ENCODE data around the gene GORASP2.

The GORASP2 gene

DNA sequence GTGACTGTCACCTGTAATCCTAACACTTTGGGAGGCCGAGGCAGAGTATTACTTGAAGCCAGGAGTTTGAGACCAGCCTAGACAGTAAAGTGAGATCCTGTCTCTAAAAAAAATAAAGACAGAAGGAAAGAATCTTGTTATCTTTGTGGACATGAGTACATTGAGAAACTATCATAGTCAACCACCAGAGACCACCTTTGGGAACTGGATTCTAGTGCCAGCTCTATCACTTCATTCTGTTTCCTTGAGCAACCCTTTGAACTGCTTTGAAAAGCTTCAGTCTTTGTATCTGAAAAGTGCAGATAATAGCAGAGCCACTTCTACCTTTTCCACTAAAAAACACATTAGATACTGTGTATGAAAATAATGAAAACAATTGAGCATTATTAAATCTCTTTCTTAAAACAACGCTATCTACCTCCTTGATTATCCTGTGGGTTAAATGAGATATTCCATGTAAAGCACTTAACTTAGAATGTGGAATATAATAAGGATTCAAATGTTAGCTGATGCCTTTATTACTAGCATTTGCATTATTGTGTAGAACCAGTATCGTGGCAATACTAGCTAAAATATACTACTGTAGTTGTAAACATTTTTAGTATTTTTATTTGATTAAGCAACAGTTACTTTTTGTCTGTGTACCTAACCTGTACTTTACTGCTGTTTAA, 8.8 kb downstream of the GORASP2 start:
- Histone ChIP-seq H3K4me3 (ENCODE audit: low read depth, low read length) (no peak overlapping the region), H3K27me3 (ENCODE audit: control insufficient read depth, insufficient read depth, low read length) (no peaks in the 10 kb centered on the region), H3K4me1 (ENCODE audit: control insufficient read depth, insufficient read depth, low read length) (no peaks in the 10 kb centered on the region), H3K9ac (ENCODE audit: low read length) (no peak overlapping the region), H3K27ac (ENCODE audit: low read depth, low read length) (no peak overlapping the region), H3K36me3 (ENCODE audit: control insufficient read depth, insufficient read depth, low read length) (peaks cover 18% of the 10 kb centered on the region), H3K9me3 (ENCODE audit: control insufficient read depth, insufficient read depth, low read depth, low read length) (no peaks in the 10 kb centered on the region)

DNA sequence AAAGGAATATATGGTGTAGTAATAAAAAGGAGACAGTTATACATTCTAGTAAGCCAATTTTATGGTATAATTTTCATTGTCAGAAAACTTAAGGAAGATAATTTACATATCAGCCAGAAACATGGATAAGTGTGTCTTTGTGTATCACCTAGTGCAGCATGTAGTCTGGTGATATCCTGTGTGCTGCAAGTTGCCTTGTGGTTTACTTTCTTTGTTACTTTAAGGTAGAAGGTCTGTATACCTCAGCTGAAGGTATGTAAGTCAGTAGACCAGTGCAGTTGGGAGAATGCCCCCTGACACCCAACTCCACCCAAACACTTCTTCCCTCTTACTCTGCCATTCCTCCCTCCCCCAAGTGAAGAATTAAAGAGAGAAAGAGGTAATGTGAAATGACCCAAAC, 11.0 kb downstream of the GORASP2 start:
- Histone ChIP-seq H3K27ac (ENCODE audit: low read depth, low read length) (no peak overlapping the region), H3K27me3 (ENCODE audit: control insufficient read depth, insufficient read depth, low read length) (no peaks in the 10 kb centered on the region), H3K4me1 (ENCODE audit: control insufficient read depth, insufficient read depth, low read length) (no peaks in the 10 kb centered on the region), H3K9ac (ENCODE audit: low read length) (no peak overlapping the region), H3K9me3 (ENCODE audit: control insufficient read depth, insufficient read depth, low read depth, low read length) (no peaks in the 10 kb centered on the region), H3K36me3 (ENCODE audit: control insufficient read depth, insufficient read depth, low read length) (peaks cover 18% of the 10 kb centered on the region), H3K4me3 (ENCODE audit: low read depth, low read length) (no peak overlapping the region)

DNA sequence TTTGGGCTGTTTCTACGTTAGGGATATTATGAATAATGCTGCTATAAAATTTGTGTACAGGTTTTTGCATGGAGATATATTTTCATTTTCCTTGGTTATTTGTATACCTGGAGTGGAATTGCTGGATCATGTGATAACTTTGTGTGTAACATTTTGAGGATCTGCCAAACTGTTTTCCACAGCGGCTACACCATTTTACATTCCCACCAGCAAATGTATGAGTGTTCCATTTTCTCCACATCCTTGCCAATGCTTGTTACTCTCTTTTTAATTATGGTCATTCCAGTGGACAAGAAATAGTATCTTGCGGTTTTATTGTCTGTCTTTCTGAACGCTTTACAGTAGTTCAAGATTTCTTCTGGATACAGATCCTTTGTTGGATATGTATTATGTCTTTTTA, 13.6 kb downstream of the GORASP2 start:
- H3K4me3 ChIP-seq (ENCODE audit: low read depth, low read length), result no peak overlapping the region

DNA sequence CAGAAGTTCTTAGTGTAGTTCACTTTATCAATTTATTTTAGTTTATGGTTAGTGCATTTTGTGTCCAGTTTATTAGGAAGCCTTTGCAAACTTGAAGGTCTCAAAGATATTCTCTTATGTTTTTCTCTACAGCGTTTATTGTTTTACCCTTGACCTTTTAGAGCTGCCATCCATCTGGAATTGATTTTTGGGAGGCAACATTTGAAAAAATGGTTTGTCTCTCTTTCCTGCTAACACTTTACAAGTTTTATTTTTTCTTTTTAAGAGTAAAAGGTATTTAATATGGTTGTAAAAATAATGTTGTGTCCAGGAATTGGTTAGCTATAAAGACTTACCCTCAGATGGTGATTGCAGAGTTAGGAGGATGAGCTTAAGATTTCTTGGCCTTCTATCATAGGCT, 14.0 kb downstream of the GORASP2 start:
- Histone ChIP-seq H3K36me3 (ENCODE audit: control insufficient read depth, insufficient read depth, low read length) (peaks cover under 1% of the 10 kb centered on the region; the same call in 1 of the 2 replicates), H3K9ac (ENCODE audit: low read length) (no peak overlapping the region), H3K4me1 (ENCODE audit: control insufficient read depth, insufficient read depth, low read length) (no peaks in the 10 kb centered on the region), H3K9me3 (ENCODE audit: control insufficient read depth, insufficient read depth, low read depth, low read length) (no peaks in the 10 kb centered on the region), H3K27ac (ENCODE audit: low read depth, low read length) (no peak overlapping the region), H3K27me3 (ENCODE audit: control insufficient read depth, insufficient read depth, low read length) (no peaks in the 10 kb centered on the region), H3K4me3 (ENCODE audit: low read depth, low read length) (no peak overlapping the region)

More for the DNA sequence above, 13.6 kb downstream of the GORASP2 start:
- Histone ChIP-seq H3K4me1 (ENCODE audit: control insufficient read depth, insufficient read depth, low read length) (no peaks in the 10 kb centered on the region), H3K9me3 (ENCODE audit: control insufficient read depth, insufficient read depth, low read depth, low read length) (no peaks in the 10 kb centered on the region), H3K9ac (ENCODE audit: low read length) (no peak overlapping the region), H3K36me3 (ENCODE audit: control insufficient read depth, insufficient read depth, low read length) (no peaks in the 10 kb centered on the region; the same call in 1 of the 2 replicates), H3K27me3 (ENCODE audit: control insufficient read depth, insufficient read depth, low read length) (no peaks in the 10 kb centered on the region), H3K27ac (ENCODE audit: low read depth, low read length) (no peak overlapping the region)

DNA sequence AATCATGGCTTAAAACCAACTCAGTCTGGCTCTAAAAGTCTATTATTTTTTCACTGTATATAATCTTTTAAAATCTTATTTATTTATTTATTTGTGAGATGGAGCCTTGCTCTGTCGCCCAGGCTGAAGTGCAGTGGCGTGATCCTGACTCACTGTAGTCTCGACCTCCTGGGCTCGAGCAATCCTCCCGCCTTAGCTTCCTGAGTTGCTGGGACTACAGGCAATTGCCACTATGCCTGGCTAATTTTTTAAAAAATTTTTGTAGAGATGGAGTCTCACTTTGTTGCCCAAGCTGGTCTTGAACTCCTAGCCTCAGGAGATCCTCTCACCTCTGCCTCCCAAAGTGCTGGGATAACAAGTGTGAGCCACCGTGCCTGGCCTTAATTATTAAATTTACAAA, 14.5 kb downstream of the GORASP2 start:
- Histone ChIP-seq H3K9ac (ENCODE audit: low read length) (no peak overlapping the region), H3K4me3 (ENCODE audit: low read depth, low read length) (no peak overlapping the region), H3K36me3 (ENCODE audit: control insufficient read depth, insufficient read depth, low read length) (peaks cover 4% of the 10 kb centered on the region; the same call in 1 of the 2 replicates)

DNA sequence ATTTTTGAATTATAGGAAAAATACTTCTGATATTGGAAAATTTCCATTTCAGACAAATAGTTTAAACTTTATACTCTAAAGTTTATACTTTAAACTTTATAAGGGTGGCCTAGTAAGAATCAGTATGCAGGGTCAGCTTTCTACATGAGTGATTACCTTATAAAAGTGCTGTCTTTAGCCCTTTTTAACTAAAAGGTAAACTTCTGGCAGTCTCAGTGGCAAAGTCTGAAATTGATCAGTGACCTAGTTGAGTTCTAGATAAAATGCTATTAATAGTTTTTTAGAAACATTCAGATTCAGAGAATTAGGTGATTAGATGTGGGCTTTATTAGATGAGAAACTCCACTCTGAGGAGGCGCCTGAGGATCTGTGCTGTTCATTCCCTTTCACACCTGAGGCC, 15.5 kb downstream of the GORASP2 start:
- Histone ChIP-seq H3K27me3 (ENCODE audit: control insufficient read depth, insufficient read depth, low read length) (no peaks in the 10 kb centered on the region), H3K9me3 (ENCODE audit: control insufficient read depth, insufficient read depth, low read depth, low read length) (no peaks in the 10 kb centered on the region), H3K27ac (ENCODE audit: low read depth, low read length) (no peak overlapping the region), H3K4me1 (ENCODE audit: control insufficient read depth, insufficient read depth, low read length) (no peaks in the 10 kb centered on the region), H3K9ac (ENCODE audit: low read length) (no peak overlapping the region), H3K4me3 (ENCODE audit: low read depth, low read length) (no peak overlapping the region), H3K36me3 (ENCODE audit: control insufficient read depth, insufficient read depth, low read length) (peaks cover 13% of the 10 kb centered on the region)

More for the DNA sequence above, 14.5 kb downstream of the GORASP2 start:
- Histone ChIP-seq H3K9me3 (ENCODE audit: control insufficient read depth, insufficient read depth, low read depth, low read length) (no peaks in the 10 kb centered on the region), H3K27ac (ENCODE audit: low read depth, low read length) (no peak overlapping the region), H3K4me1 (ENCODE audit: control insufficient read depth, insufficient read depth, low read length) (no peaks in the 10 kb centered on the region), H3K27me3 (ENCODE audit: control insufficient read depth, insufficient read depth, low read length) (no peaks in the 10 kb centered on the region)

DNA sequence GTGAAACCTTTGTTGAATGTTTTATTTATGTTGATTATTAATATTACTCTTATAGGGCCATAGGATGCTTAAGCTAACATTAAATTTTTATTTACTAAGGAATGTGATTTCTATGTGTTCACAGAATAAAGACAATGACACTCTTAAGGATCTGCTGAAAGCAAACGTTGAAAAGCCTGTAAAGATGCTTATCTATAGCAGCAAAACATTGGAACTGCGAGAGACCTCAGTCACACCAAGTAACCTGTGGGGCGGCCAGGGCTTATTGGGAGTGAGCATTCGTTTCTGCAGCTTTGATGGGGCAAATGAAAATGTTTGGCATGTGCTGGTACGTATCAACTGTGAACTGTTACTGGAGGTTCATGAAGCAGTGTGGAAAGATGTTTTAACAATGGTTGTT, 20.4 kb downstream of the GORASP2 start:
- H3K4me3 ChIP-seq (ENCODE audit: low read depth, low read length), result no peak overlapping the region
- H3K27ac ChIP-seq (ENCODE audit: low read depth, low read length), result no peak overlapping the region
- H3K27me3 ChIP-seq (ENCODE audit: control insufficient read depth, insufficient read depth, low read length), result no peaks in the 10 kb centered on the region
- no peaks in the 10 kb centered on the region for H3K4me1 ChIP-seq (ENCODE audit: control insufficient read depth, insufficient read depth, low read length)
- peaks cover 60% of the 10 kb centered on the region for H3K36me3 ChIP-seq (ENCODE audit: control insufficient read depth, insufficient read depth, low read length)
- no peak overlapping the region for H3K9ac ChIP-seq (ENCODE audit: low read length)
- H3K9me3 ChIP-seq (ENCODE audit: control insufficient read depth, insufficient read depth, low read depth, low read length), result no peaks in the 10 kb centered on the region

DNA sequence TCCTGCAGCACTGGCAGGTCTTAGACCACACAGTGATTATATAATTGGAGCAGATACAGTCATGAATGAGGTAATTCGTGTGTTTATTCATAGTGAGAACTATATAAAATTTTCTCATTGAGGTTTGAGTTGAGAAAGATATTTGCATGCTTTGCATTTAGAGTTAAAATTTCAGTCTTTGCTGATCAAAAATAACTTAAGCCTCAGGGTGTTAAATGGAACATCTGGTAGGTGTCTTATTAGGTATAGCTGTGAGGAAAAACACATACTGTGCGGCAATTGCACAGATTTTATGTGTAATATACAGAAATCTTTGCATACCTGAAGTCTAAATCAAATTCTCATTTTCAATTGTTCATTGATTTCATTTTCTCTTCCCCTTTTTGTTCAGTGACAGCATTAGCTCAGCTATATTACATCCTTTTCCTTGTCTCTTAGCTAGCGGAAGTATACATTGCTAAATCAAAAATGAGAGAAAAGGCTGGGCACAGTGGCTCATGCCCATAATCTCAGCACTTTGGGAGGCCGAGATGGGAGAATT, 21.2 kb downstream of the GORASP2 start:
- Histone ChIP-seq H3K9ac (ENCODE audit: low read length) (no peak overlapping the region), H3K4me3 (ENCODE audit: low read depth, low read length) (no peak overlapping the region), H3K36me3 (ENCODE audit: control insufficient read depth, insufficient read depth, low read length) (peaks cover 69% of the 10 kb centered on the region), H3K27ac (ENCODE audit: low read depth, low read length) (no peak overlapping the region), H3K9me3 (ENCODE audit: control insufficient read depth, insufficient read depth, low read depth, low read length) (no peaks in the 10 kb centered on the region), H3K27me3 (ENCODE audit: control insufficient read depth, insufficient read depth, low read length) (no peaks in the 10 kb centered on the region), H3K4me1 (ENCODE audit: control insufficient read depth, insufficient read depth, low read length) (no peaks in the 10 kb centered on the region)

DNA sequence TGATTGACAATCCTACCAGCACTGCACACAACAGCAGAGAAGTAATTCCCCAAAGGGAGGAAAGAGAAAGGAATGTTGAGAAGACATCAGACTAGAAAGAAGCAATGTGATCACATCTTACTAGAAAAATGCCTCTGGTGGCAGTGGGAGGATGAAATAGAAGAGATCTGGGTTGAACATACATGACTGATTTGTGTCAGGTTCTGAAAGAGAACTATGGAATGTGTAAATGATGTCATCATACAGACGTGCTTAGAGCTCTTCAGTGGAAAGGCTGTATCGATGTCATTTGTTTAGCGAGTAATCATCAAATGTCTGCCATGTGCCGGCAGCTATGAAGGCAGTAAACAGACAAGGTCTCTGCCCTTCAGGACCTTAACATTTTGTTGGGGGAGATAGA, 24.9 kb downstream of the GORASP2 start:
- Histone ChIP-seq H3K4me1 (ENCODE audit: control insufficient read depth, insufficient read depth, low read length) (no peaks in the 10 kb centered on the region), H3K9ac (ENCODE audit: low read length) (no peak overlapping the region), H3K27me3 (ENCODE audit: control insufficient read depth, insufficient read depth, low read length) (no peaks in the 10 kb centered on the region), H3K36me3 (ENCODE audit: control insufficient read depth, insufficient read depth, low read length) (peaks cover 95% of the 10 kb centered on the region), H3K9me3 (ENCODE audit: control insufficient read depth, insufficient read depth, low read depth, low read length) (no peaks in the 10 kb centered on the region), H3K4me3 (ENCODE audit: low read depth, low read length) (no peak overlapping the region), H3K27ac (ENCODE audit: low read depth, low read length) (no peak overlapping the region)

DNA sequence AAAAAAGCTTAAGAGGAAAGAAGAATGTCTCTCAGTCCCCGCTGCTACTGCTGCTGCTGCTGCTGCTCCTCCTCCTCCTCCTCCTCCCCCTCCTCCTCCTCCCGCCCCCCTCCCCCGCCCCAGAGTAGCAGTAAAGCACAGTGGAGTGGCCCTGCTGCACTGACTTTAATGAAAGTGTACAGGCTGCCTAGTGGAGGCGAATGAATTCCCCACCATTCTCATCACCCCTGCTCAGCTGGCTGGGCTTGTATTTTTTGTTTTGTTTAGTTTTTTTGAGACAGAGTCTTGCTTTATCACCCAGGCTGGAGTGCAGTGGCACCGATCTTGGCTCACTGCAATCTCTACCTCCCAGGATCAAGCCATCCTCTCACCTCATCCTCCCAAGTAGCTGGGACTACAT, 34.3 kb downstream of the GORASP2 start:
- peaks cover 93% of the 10 kb centered on the region for H3K36me3 ChIP-seq (ENCODE audit: control insufficient read depth, insufficient read depth, low read length)

DNA sequence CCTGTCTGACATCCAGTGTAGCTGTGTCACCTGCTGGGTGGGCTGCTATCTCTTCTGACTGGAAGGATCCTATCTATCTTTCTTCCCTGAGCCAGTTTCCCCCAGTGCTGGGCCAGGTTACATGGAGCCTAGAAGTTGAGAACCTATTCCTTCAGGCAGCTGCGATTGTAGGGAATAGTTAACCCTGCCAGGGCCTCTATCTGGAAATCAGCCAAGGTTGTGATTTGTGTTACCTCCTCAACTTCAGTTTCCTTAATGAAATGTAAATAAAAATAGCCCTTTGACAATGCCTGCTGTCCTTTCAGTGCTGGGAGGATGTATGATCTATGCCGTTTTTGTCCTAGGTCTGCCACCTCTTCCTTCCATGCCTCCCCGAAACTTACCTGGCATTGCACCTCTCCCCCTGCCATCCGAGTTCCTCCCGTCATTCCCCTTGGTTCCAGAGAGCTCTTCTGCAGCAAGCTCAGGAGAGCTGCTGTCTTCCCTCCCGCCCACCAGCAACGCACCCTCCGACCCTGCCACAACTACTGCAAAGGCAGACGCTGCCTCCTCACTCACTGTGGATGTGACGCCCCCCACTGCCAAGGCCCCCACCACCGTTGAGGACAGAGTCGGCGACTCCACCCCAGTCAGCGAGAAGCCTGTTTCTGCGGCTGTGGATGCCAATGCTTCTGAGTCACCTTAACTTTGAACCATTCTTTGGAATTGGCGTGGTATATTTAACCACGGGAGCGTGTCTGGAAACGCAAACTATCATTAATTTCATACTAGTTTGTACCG, 36.6 kb downstream of the GORASP2 start:
- Histone ChIP-seq H3K27me3 (ENCODE audit: control insufficient read depth, insufficient read depth, low read length) (no peaks in the 10 kb centered on the region), H3K9me3 (ENCODE audit: control insufficient read depth, insufficient read depth, low read depth, low read length) (no peaks in the 10 kb centered on the region), H3K27ac (ENCODE audit: low read depth, low read length) (no peak overlapping the region), H3K36me3 (ENCODE audit: control insufficient read depth, insufficient read depth, low read length) (peaks cover 82% of the 10 kb centered on the region), H3K9ac (ENCODE audit: low read length) (no peak overlapping the region), H3K4me1 (ENCODE audit: control insufficient read depth, insufficient read depth, low read length) (0 out of 2 replicates have a peak, but pooled peaks cover 3% of the 10 kb centered on the region), H3K4me3 (ENCODE audit: low read depth, low read length) (no peak overlapping the region)

More for the DNA sequence above, 34.3 kb downstream of the GORASP2 start:
- H3K27me3 ChIP-seq (ENCODE audit: control insufficient read depth, insufficient read depth, low read length), result no peaks in the 10 kb centered on the region
- H3K9me3 ChIP-seq (ENCODE audit: control insufficient read depth, insufficient read depth, low read depth, low read length), result no peaks in the 10 kb centered on the region
- no peaks in the 10 kb centered on the region for H3K4me1 ChIP-seq (ENCODE audit: control insufficient read depth, insufficient read depth, low read length)
- H3K27ac ChIP-seq (ENCODE audit: low read depth, low read length), result no peak overlapping the region
- H3K9ac ChIP-seq (ENCODE audit: low read length), result no peak overlapping the region
- no peak overlapping the region for H3K4me3 ChIP-seq (ENCODE audit: low read depth, low read length)
